Erythroblast (primary cell): ENCODE results near the gene REPIN1.

Source experiments
- DNase-seq, 2 experiments: peaks; one replicate each; lab custom pipeline; 2025; lab: John Stamatoyannopoulos, UW
- GATA1 ChIP-seq: IDR thresholded peaks from 2 replicates; pipeline ENCODE4 v1.6.1; 2011; ENCODE audit warnings: low read depth, mild to moderate bottlenecking, control low read depth, low read length, moderate library complexity
- POLR2A ChIP-seq: IDR thresholded peaks from 2 replicates; pipeline ENCODE4 v1.6.1; 2011; ENCODE audit warnings: mild to moderate bottlenecking, low read length

The REPIN1 gene

GRCh38 chr7:150368096-150368883 is at the start of gene REPIN1:
Gene REPIN1, plus strand, starts transcription at chr7:150368822. Its CDS starts 890 bp downstream, at chr7:150369712.
- DNase-seq = peak; percentile 92 to 93
- TF ChIP-seq GATA1 = no peak
- TF ChIP-seq POLR2A = peak; percentile 68

GRCh38 chr7:150321788-150322113 is 46.9 kb upstream of the REPIN1 start:
- DNase-seq = no peak
- no peak for TF ChIP-seq GATA1
- TF ChIP-seq POLR2A = no peak

GRCh38 chr7:150322114-150322832 is 46.3 kb upstream of the REPIN1 start:
- peak; percentile 51 to 79 for DNase-seq
- no peak for TF ChIP-seq POLR2A
- no peak for TF ChIP-seq GATA1

- TF ChIP-seq GATA1 (no peak), POLR2A (peak; percentile 5)
- peak; percentile 48 to 66 for DNase-seq
These were observed 45.6 kb upstream of the REPIN1 start, which contains the start of the genes ACTR3C and LRRC61 for GRCh38 chr7:150322833-150323681. Gene ACTR3C, minus strand, starts transcription at chr7:150323545. Its CDS starts 28,249 bp downstream, at chr7:150295296. Gene LRRC61, plus strand, starts transcription at chr7:150323355. Its CDS starts 13,507 bp downstream, at chr7:150336862.

GRCh38 chr7:150323682-150324372 is 44.8 kb upstream of the REPIN1 start:
- DNase-seq = peak in 1 of 2 experiments; percentile 34
- TF ChIP-seq GATA1 (no peak), POLR2A (peak; percentile 2)

GRCh38 chr7:150324373-150324961 is 44.2 kb upstream of the REPIN1 start:
- no peak for DNase-seq
- TF ChIP-seq GATA1 = no peak
- TF ChIP-seq POLR2A = no peak

- DNase-seq = no peak
- TF ChIP-seq POLR2A = no peak
- TF ChIP-seq GATA1 = no peak
These were observed 43.5 kb upstream of the REPIN1 start for GRCh38 chr7:150325110-150325611.

- no peak for DNase-seq
- TF ChIP-seq POLR2A (no peak), GATA1 (no peak)
These were observed 42.7 kb upstream of the REPIN1 start for GRCh38 chr7:150325901-150326300.

GRCh38 chr7:150326657-150327268 is 41.9 kb upstream of the REPIN1 start:
- TF ChIP-seq GATA1 (no peak), POLR2A (no peak)
- no peak for DNase-seq

- TF ChIP-seq GATA1 (no peak), POLR2A (no peak)
- no peak for DNase-seq
These were observed 41.3 kb upstream of the REPIN1 start for GRCh38 chr7:150327308-150327707.

GRCh38 chr7:150329331-150330120 is 39.1 kb upstream of the REPIN1 start:
- DNase-seq = no peak
- TF ChIP-seq GATA1 = no peak
- no peak for TF ChIP-seq POLR2A
